HG03060 (cell line): ENCODE data around the gene JAKMIP1.

ENCODE experiments used
- ATAC-seq: cut with Tn5 transposase; IDR thresholded peaks from one replicate; pipeline ENCODE4 v1.9.1; 2021; ENCODE audit warnings: low read depth, moderate number of reproducible peaks; ENCODE audit not compliant: unreplicated experiment

Gene JAKMIP1

DNA sequence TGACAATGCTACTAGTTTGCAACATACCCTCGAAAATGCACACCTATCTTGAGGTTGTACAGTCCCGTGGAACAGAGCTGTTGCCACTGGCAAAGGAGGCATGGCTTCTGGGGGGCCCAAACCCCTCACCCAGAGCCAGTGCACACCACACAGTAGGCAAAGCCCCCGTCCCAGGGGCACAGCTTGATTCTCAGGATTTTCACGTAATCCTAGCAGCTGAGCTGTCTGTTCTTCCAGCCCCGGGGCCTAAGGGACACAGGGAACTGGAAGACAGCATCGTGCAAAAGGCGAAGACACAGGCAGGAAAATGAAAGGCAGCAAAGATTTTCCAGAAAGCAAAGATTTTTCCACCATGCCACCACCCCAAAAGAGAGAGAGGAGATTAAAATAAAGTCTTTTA, 77.2 kb downstream of the JAKMIP1 start:
- ATAC-seq = no peak

- ATAC-seq = no peak
Measured at GRCh38 chr4:6122496-6122895, 77.9 kb downstream of the JAKMIP1 start.

GRCh38 chr4:6121941-6122340, 78.4 kb downstream of the JAKMIP1 start:
- no peak for ATAC-seq

GRCh38 chr4:6121276-6121850, 79.0 kb downstream of the JAKMIP1 start:
- ATAC-seq = no peak

DNA sequence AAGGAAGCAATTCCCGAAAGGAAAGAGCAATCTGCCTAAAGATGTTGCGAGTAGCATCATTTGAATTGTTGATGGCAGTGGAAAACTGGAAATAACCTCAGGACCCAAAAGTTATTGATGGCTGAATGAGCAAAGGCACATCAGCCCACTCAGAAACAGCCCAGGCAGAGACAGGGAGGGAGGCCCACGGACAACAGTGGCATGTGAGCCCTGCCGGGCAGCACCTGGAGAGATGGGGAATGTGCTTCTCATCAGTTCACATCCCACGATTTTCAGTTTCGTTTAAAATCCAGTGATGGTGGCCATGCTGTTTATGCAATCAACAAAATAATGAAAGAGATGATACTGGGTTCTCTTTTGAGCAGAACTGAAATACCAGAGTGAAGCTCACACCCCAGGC, 80.0 kb downstream of the JAKMIP1 start:
- ATAC-seq = no peak

DNA sequence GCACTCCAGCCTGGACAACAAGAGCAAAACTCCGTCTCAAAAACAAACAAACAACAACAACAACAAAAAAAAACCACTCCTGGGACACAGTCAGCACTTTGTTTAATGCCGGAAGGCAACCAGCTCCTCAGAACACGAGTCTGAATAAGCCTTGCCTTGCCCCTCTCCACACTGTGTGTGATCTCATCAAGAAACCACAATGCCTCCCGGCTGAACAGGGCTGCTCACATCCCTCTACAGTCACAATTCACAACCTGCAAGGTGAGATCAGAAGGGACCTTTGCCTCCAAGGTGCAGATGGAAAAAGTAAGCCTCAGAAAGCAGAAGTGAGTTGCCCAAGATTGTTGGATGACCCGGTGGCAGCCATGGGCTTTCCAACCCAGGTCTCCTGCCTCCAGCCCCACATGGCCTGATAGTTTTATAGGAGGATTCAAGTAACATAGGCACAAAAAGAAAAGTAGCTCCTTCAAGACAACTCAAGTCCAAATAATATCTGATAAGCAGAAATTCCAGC, 80.8 kb downstream of the JAKMIP1 start:
- ATAC-seq = no peak

- ATAC-seq = no peak
Measured at GRCh38 chr4:6118201-6118600, 82.1 kb downstream of the JAKMIP1 start.

DNA sequence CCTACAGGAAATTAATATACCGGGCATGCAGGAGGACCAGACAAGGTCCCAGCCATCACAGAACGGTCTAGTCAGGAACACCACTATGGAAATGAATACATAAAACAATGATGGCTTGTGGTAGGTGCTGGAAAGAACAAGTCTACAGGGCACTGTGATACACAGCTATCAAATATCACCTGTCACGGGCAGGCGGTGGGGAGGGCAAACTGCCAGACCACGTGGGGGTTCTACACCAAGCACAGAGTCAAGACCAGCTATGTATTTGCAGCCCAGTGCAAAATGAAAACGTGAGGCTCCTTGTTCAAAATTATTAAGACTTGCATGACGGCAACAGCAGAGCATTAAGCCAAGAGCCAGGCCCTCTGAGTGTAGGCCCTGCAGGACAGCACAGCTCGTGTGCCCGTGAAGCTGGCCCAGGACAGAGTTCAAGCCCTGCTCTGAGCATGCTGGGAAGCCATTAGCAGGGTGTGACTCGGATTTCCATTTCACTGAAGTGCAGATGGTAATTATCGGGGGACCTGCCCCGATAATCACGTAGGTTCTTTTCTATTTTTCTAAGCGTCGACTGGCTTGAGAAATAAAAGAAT, 83.6 kb downstream of the JAKMIP1 start:
- no peak for ATAC-seq

DNA sequence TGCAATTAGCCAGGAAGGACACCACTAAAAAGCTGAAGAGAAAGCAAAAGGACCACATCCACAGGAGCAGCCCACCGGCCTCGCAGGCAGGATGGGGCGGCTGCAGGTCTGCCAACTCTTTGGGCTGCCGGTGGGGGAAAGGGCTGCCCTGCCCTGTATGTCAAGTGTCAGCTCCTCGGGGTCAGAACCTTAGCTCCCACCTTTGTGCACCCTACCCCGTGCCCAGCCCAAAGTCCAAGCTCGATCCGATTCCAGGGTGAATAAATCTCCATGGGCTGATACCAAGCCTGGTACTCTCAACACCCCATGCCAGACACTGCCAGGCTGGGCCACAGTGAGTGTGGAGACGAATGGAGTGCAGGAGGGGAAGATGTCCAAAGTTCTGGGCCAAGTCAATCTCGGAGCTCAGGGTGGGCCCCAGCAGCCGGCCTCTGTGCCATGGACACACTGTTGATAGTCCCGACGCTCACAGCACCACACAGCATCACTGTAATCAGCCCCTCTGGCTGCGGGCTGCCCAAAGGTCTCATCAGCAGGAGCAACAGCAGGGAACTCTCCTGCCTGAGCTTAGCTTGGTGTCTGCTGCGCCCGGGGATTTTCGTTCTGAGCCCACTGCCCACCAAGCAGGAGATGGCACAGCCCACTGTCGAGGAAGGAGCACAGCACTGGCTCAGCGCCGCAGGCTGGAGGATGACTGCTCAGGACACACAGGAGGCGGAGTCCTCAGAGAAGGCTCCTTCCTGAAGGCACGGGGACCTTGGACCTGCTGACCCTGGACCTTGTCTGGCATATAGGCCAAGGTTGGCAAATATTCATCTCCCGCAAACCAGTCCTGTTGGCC, 84.4 kb downstream of the JAKMIP1 start:
- no peak for ATAC-seq

- no peak for ATAC-seq
Measured at GRCh38 chr4:6115342-6115741, 85.0 kb downstream of the JAKMIP1 start.

GRCh38 chr4:6114601-6115000, 85.7 kb downstream of the JAKMIP1 start:
- no peak for ATAC-seq

GRCh38 chr4:6114181-6114580, 86.2 kb downstream of the JAKMIP1 start:
- ATAC-seq = no peak

DNA sequence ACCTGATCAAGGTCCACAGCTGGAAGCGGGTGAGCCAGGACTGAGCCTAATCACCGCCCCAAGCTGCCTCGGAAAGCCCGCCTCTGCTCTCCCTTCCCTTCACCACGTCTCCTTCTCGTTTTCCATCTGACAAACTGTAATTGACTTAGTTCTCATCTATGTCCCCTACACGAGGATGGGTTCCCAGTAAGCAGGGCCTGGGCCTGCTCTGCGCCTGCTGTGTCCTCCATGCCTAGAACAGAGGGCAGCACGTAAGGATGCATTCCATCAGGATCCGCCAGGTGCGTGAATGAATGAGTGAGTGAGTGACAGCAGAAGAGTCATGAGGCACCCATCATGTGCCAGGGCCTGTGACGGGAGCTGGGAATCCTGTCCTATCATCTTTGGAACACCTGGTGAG, 86.7 kb downstream of the JAKMIP1 start:
- no peak for ATAC-seq

GRCh38 chr4:6112606-6113290, 87.6 kb downstream of the JAKMIP1 start:
- ATAC-seq = no peak

DNA sequence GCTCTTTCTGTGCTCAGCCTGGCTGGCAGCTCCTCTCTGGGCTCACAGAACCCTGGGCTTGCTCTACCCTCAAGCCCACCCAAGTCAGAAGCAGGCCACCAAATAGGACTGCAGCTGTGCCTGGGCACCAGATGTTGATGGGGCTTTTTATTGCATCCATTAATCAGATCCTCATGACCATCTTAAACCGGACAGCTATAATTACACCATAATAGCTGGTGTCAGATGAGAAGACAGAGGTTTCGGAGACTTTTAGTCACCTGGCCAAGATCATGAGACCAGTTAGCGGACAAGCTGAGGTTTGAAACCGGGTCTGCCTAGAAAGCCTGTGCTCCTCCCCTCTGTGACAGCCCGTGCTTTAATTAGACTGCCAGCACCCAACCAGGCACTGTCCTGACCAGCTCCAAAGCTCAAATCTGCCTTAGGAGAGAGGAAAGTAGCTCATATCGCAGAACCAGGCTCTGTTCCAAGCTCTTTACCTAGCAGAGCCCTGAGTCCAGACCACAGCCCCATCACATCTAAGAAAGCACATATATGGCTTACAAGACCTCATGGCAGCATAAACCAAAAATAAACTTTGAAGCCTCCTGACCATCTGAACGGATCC, 88.9 kb downstream of the JAKMIP1 start:
- ATAC-seq = no peak

GRCh38 chr4:6110681-6111353, 89.5 kb downstream of the JAKMIP1 start:
- no peak for ATAC-seq

DNA sequence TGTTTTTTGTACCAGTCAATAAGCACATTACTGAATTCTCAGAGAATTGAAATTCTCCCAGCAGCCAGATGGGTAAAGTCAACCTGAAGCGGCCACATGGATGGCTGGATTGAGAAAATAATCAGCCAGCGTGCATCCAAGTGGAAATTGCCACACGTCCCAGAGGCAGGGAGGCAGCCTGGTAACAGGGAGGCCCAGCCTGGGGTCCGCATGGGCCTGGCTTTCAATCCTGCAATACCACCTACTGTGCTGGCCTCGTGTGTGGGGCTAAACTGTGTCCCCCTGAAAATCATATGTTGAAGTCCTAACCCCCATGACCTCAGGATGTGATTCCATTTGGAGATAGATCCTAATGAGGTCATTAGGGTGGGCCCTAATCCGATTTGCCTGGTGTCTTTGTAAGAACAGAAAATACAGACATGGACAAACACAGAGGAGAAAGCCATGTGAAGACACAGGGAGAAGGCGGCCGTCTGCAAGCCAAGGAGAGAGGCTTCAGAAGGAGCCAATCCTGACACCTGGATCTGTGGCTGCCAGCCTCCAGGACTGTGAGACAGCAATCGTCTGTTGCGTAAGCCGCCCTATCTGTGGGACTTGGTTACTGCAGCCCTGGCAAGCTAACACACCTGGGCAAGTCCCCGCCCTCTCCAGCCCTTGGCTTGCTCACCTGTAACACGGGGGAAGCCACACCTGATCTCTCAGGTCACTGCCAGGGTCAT, 90.3 kb downstream of the JAKMIP1 start:
- no peak for ATAC-seq

GRCh38 chr4:6107886-6108285, 92.5 kb downstream of the JAKMIP1 start:
- no peak for ATAC-seq

GRCh38 chr4:6107114-6107791, 93.1 kb downstream of the JAKMIP1 start:
- ATAC-seq = no peak
